Measurements from ENCODE around the gene GPR61.

GPR61 gene

DNA sequence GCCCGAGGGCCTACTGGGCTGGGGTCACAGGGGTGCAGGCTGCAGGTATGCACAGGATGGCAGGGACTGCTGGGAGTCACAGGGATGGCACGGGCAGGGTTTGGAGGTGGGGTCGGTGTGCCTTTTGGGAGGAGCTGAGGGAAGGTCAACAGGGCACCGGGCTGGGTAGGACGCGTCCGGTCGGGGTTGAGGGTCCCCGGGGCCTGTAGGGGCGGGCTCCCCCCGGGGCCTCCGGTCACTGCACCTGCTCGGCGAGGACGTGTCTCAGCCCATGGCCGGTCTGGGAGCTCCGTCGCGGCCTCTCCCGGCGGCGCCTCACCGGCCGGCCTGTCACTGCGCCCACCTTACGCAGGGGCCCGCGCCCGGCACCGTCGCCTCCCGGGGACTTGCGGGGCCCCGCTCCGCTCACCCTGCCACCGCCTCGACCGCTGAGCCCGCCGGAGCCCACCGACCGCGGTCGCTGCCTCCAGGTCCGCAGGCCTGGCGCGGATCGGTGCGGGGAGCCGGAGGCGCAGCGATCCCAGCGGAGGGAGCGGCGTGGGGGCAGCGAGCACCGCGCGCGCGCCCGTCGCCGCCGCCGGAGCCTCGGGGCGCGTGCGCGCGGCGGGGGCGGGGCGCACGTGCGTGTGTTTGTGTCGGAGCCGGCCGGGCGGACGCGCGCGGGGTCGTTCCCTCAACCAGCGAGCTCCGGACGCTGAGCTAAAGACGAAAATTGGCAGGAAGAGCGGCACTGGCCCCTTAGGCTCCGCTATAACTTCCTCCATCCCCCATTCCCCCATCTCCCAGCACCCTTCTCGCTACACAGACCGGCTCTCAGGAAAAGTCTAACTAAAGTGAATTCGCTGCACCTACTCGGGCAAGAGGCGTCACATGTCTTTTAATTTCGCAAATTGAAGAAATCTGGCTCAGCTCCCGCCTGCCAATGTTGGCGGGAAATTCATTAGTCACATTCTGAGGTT, 30.2 kb upstream of the GPR61 start, which contains the start of gene AMIGO1:
Gene AMIGO1, minus strand, starts transcription at position 552 of the 959 bp plus-strand sequence. CDS start 815 bp downstream, outside the sequence.
- no peak within 1 kb of the TSS for H3K27ac ChIP-seq (replicated peaks; ENCODE audit: low read length)
- no peaks in the 10 kb centered on the region for H3K79me1 ChIP-seq (ENCODE audit: low read depth, low read length)
- H3K14ac ChIP-seq (ENCODE audit: low read length) = no peak within 1 kb of the TSS
- H3K4me2 ChIP-seq (ENCODE audit: insufficient read depth, low read length, poor library complexity, severe bottlenecking) = peak within 1 kb of the TSS; percentile 70
- no peak within 1 kb of the TSS for H2BK5ac ChIP-seq (ENCODE audit: low read length)
- WGBS, 2 donors (ENCODE audit: extremely low coverage in 2 of 2, insufficient read length in 2 of 2, insufficient replicate concordance in 1 of 2) = no CpG with 5 or more reads among the region's 100 CpGs
- H3K36me3 ChIP-seq (replicated peaks in 1 of 2; ENCODE audit: control insufficient read depth in 2 of 2, insufficient read depth in 2 of 2, low read length in 2 of 2) = no peaks in the 10 kb centered on the region
- peak within 1 kb of the TSS; percentile 90 for H2AFZ ChIP-seq (ENCODE audit: low read length)
- peak within 1 kb of the TSS; percentile 94 for H3K9ac ChIP-seq (ENCODE audit: low read depth, low read length, poor library complexity)
- peak within 1 kb of the TSS; percentile 46 for H2BK12ac ChIP-seq (ENCODE audit: low read length)
- H3K4me1 ChIP-seq (ENCODE audit: control insufficient read depth in 2 of 2, insufficient read depth in 1 of 2, low read depth in 1 of 2, low read length in 2 of 2) = peaks cover 7 to 9% of the 10 kb centered on the region in 2 donors
- H2BK120ac ChIP-seq (ENCODE audit: low read depth, low read length) = no peak within 1 kb of the TSS
- peak within 1 kb of the TSS; percentile 85 for H2AK5ac ChIP-seq (ENCODE audit: low read depth, low read length)
- no peaks in the 10 kb centered on the region for H3K9me3 ChIP-seq (replicated peaks in 1 of 2; ENCODE audit: control insufficient read depth in 2 of 2, insufficient read depth in 1 of 2, low read depth in 1 of 2, low read length in 2 of 2)
- H2BK15ac ChIP-seq (ENCODE audit: low read length) = peak within 1 kb of the TSS; percentile 39
- H3K4ac ChIP-seq (ENCODE audit: low read length) = no peak within 1 kb of the TSS
- H4K8ac ChIP-seq (ENCODE audit: low read depth, low read length) = no peak within 1 kb of the TSS
- peak within 1 kb of the TSS; percentile 87 for H3K18ac ChIP-seq (ENCODE audit: low read length)
- H3K4me3 ChIP-seq (ENCODE audit: low read length in 2 of 2) = peak within 1 kb of the TSS; percentile 56 to 95
- H4K91ac ChIP-seq (ENCODE audit: low read depth, low read length, poor library complexity) = no peak within 1 kb of the TSS
- peak within 1 kb of the TSS; percentile 92 for H3K23ac ChIP-seq (ENCODE audit: low read depth, low read length, poor library complexity)
- H3K27me3 ChIP-seq (ENCODE audit: control insufficient read depth in 3 of 3, insufficient read depth in 3 of 3, low read depth in 1 of 3, low read length in 3 of 3) = peaks cover 0 to 15% (median 8%) of the 10 kb centered on the region in 3 experiments
- DNase-seq (ENCODE audit: low spot score) = peak; percentile 65

DNA sequence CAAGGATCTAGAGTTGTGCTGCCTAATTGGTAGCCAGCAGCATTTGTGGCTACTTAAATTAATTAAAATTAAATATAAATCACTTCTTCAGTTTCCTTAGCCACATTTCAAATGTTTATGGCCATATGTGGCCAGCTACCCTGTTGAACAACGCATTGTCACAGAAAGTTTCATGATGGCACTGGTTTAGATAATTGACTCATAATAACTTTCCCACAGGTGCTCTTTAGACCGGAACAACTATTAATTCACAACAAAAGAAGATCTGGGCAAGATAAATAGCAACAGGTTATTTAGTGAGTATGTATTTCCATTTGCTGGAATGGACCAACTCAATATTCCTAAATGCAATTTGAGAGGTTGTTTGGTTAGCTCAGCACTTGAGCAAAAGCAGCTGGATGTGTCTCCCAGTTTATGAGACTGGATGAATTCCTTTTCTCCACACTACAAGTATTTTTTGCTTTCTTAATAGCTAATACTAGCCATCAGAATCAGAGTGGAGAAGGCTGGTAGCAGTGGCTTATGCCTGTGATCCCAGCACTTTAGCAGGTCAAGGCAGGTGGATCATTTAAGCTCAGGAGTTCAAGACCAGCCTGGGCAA, 26.5 kb upstream of the GPR61 start:
- Histone ChIP-seq H3K4me3 (ENCODE audit: low read length in 2 of 2) (no peak overlapping the region), H3K14ac (ENCODE audit: low read length) (no peak overlapping the region), H3K9me3 (replicated peaks in 1 of 2; ENCODE audit: control insufficient read depth in 2 of 2, insufficient read depth in 1 of 2, low read depth in 1 of 2, low read length in 2 of 2) (no peaks in the 10 kb centered on the region), H3K18ac (ENCODE audit: low read length) (no peak overlapping the region), H2BK120ac (ENCODE audit: low read depth, low read length) (no peak overlapping the region), H4K8ac (ENCODE audit: low read depth, low read length) (no peak overlapping the region), H3K79me1 (ENCODE audit: low read depth, low read length) (no peaks in the 10 kb centered on the region), H3K27me3 (ENCODE audit: control insufficient read depth in 3 of 3, insufficient read depth in 3 of 3, low read depth in 1 of 3, low read length in 3 of 3) (peaks cover 0 to 32% (median 11%) of the 10 kb centered on the region in 3 experiments), H2BK5ac (ENCODE audit: low read length) (no peak overlapping the region), H2BK15ac (ENCODE audit: low read length) (no peak overlapping the region), H3K4me1 (ENCODE audit: control insufficient read depth in 2 of 2, insufficient read depth in 1 of 2, low read depth in 1 of 2, low read length in 2 of 2) (peaks cover 7 to 9% of the 10 kb centered on the region in 2 donors), H3K27ac (replicated peaks; ENCODE audit: low read length) (no peak overlapping the region), H3K4me2 (ENCODE audit: insufficient read depth, low read length, poor library complexity, severe bottlenecking) (no peak overlapping the region), H4K91ac (ENCODE audit: low read depth, low read length, poor library complexity) (no peak overlapping the region), H2AK5ac (ENCODE audit: low read depth, low read length) (no peak overlapping the region), H3K9ac (ENCODE audit: low read depth, low read length, poor library complexity) (no peak overlapping the region), H3K36me3 (replicated peaks in 1 of 2; ENCODE audit: control insufficient read depth in 2 of 2, insufficient read depth in 2 of 2, low read length in 2 of 2) (no peaks in the 10 kb centered on the region), H2BK12ac (ENCODE audit: low read length) (no peak overlapping the region), H2AFZ (ENCODE audit: low read length) (no peak overlapping the region), H3K4ac (ENCODE audit: low read length) (no peak overlapping the region), H3K23ac (ENCODE audit: low read depth, low read length, poor library complexity) (no peak overlapping the region)
- no peak for DNase-seq (ENCODE audit: low spot score)
- WGBS, 2 donors (ENCODE audit: extremely low coverage in 2 of 2, insufficient read length in 2 of 2, insufficient replicate concordance in 1 of 2) = no CpG with 5 or more reads among the region's 2 CpGs

DNA sequence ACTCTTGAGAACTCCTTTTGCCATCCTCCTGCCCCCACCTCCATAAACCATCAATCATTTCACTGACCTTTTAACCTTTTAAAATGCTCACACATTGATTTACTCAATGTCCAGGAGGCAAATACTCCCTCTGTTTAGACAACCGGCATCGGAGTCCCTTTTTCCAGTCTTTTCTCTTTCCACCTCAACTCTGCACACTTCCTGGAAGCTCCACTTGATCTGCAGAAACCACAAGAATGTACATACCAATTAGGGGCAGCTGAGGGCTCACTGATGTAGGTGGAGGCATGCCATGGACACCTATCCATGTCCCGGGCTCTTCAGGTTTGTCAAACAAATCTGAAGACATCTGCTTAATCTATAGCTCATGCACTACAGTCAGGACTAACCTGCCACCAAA, 24.8 kb upstream of the GPR61 start:
- no peak overlapping the region for H3K18ac ChIP-seq (ENCODE audit: low read length)
- no peak overlapping the region for H3K4me3 ChIP-seq (ENCODE audit: low read length in 2 of 2)
- H3K23ac ChIP-seq (ENCODE audit: low read depth, low read length, poor library complexity) = no peak overlapping the region
- H2BK12ac ChIP-seq (ENCODE audit: low read length) = no peak overlapping the region
- no peak overlapping the region for H3K4ac ChIP-seq (ENCODE audit: low read length)
- no peak overlapping the region for H2BK15ac ChIP-seq (ENCODE audit: low read length)
- no peaks in the 10 kb centered on the region for H3K79me1 ChIP-seq (ENCODE audit: low read depth, low read length)
- no peak overlapping the region for H2AFZ ChIP-seq (ENCODE audit: low read length)
- WGBS, 2 donors (ENCODE audit: extremely low coverage in 2 of 2, insufficient read length in 2 of 2, insufficient replicate concordance in 1 of 2) = no CpG with 5 or more reads among the region's 3 CpGs
- no peak overlapping the region for H3K4me2 ChIP-seq (ENCODE audit: insufficient read depth, low read length, poor library complexity, severe bottlenecking)
- no peak for DNase-seq (ENCODE audit: low spot score)
- H2AK5ac ChIP-seq (ENCODE audit: low read depth, low read length) = no peak overlapping the region
- no peak overlapping the region for H3K27ac ChIP-seq (replicated peaks; ENCODE audit: low read length)
- H3K9me3 ChIP-seq (replicated peaks in 1 of 2; ENCODE audit: control insufficient read depth in 2 of 2, insufficient read depth in 1 of 2, low read depth in 1 of 2, low read length in 2 of 2) = no peaks in the 10 kb centered on the region
- H3K27me3 ChIP-seq (ENCODE audit: control insufficient read depth in 3 of 3, insufficient read depth in 3 of 3, low read depth in 1 of 3, low read length in 3 of 3) = peaks cover 0 to 36% (median 9%) of the 10 kb centered on the region in 3 experiments
- no peak overlapping the region for H4K91ac ChIP-seq (ENCODE audit: low read depth, low read length, poor library complexity)
- H4K8ac ChIP-seq (ENCODE audit: low read depth, low read length) = no peak overlapping the region
- no peaks in the 10 kb centered on the region for H3K36me3 ChIP-seq (replicated peaks in 1 of 2; ENCODE audit: control insufficient read depth in 2 of 2, insufficient read depth in 2 of 2, low read length in 2 of 2)
- no peak overlapping the region for H3K9ac ChIP-seq (ENCODE audit: low read depth, low read length, poor library complexity)
- H2BK120ac ChIP-seq (ENCODE audit: low read depth, low read length) = no peak overlapping the region
- H2BK5ac ChIP-seq (ENCODE audit: low read length) = no peak overlapping the region
- H3K14ac ChIP-seq (ENCODE audit: low read length) = no peak overlapping the region
- peaks cover 6% of the 10 kb centered on the region in 2 donors for H3K4me1 ChIP-seq (ENCODE audit: control insufficient read depth in 2 of 2, insufficient read depth in 1 of 2, low read depth in 1 of 2, low read length in 2 of 2)

DNA sequence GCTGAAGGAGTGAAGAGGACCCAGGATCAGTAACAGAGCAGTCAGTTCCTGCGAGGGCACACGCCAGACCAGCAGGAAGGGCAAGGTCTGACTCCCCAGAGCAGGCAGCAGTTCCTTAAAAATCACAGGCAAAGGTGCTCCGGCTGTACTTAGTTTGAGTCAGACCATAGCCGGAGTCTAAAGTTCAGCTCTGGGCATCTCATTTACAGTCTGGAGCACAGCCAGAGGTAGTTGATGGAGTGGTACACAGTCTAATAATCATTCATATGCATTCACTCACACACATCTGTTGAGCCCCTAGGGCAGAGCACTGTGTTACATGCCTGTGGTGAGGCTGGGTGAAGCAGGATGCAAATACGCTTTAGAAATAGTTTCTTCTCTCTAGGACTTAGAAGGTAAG, 22.8 kb upstream of the GPR61 start:
- Histone ChIP-seq H2BK12ac (ENCODE audit: low read length) (no peak overlapping the region), H2AK5ac (ENCODE audit: low read depth, low read length) (no peak overlapping the region), H2AFZ (ENCODE audit: low read length) (no peak overlapping the region), H3K14ac (ENCODE audit: low read length) (no peak overlapping the region), H3K4me2 (ENCODE audit: insufficient read depth, low read length, poor library complexity, severe bottlenecking) (no peak overlapping the region), H2BK120ac (ENCODE audit: low read depth, low read length) (no peak overlapping the region), H3K27ac (replicated peaks; ENCODE audit: low read length) (no peak overlapping the region), H3K9ac (ENCODE audit: low read depth, low read length, poor library complexity) (no peak overlapping the region), H3K18ac (ENCODE audit: low read length) (no peak overlapping the region), H2BK15ac (ENCODE audit: low read length) (no peak overlapping the region), H4K91ac (ENCODE audit: low read depth, low read length, poor library complexity) (no peak overlapping the region), H3K9me3 (replicated peaks in 1 of 2; ENCODE audit: control insufficient read depth in 2 of 2, insufficient read depth in 1 of 2, low read depth in 1 of 2, low read length in 2 of 2) (no peaks in the 10 kb centered on the region), H3K36me3 (replicated peaks in 1 of 2; ENCODE audit: control insufficient read depth in 2 of 2, insufficient read depth in 2 of 2, low read length in 2 of 2) (no peaks in the 10 kb centered on the region), H3K4me1 (ENCODE audit: control insufficient read depth in 2 of 2, insufficient read depth in 1 of 2, low read depth in 1 of 2, low read length in 2 of 2) (peaks cover 0 to 9% of the 10 kb centered on the region in 2 donors), H3K27me3 (ENCODE audit: control insufficient read depth in 3 of 3, insufficient read depth in 3 of 3, low read depth in 1 of 3, low read length in 3 of 3) (peaks cover 0 to 40% (median 3%) of the 10 kb centered on the region in 3 experiments), H3K4me3 (ENCODE audit: low read length in 2 of 2) (no peak overlapping the region), H3K4ac (ENCODE audit: low read length) (no peak overlapping the region), H3K23ac (ENCODE audit: low read depth, low read length, poor library complexity) (no peak overlapping the region), H2BK5ac (ENCODE audit: low read length) (no peak overlapping the region), H4K8ac (ENCODE audit: low read depth, low read length) (no peak overlapping the region), H3K79me1 (ENCODE audit: low read depth, low read length) (no peaks in the 10 kb centered on the region)
- WGBS, 2 donors (ENCODE audit: extremely low coverage in 2 of 2, insufficient read length in 2 of 2, insufficient replicate concordance in 1 of 2) = no CpG with 5 or more reads among the region's 5 CpGs
- no peak for DNase-seq (ENCODE audit: low spot score)
